OCI-LY1 (cell line): ENCODE data around the gene NPLOC4.

Source experiments
- H2AFZ ChIP-seq: fragments of 200-600 bp; sonication (generic), shearing (Covaris generic); 2 replicates; pipeline ENCODE4 v1.6.0; 2014; ENCODE audit warnings: antibody characterized with exemption, mild to moderate bottlenecking, low read length
- H3F3A ChIP-seq: fragments of 200-600 bp; sonication (generic), shearing (Covaris generic); 2 replicates; pipeline ENCODE4 v1.6.0; 2014; ENCODE audit warnings: mild to moderate bottlenecking, antibody characterized with exemption, low read length, moderate library complexity; ENCODE audit not compliant: insufficient read depth
- H3K27ac ChIP-seq: fragments of 200-600 bp; sonication (generic); 2 replicates; pipeline ENCODE4 v1.5.1; 2014; ENCODE audit warnings: low read length, mixed run types, mild to moderate bottlenecking, low read depth; ENCODE audit not compliant: poor library complexity, severe bottlenecking
- H3K27me3 ChIP-seq: fragments of 200-600 bp; sonication (generic); 2 replicates; pipeline ENCODE4 v1.6.0; 2014; ENCODE audit warnings: antibody characterized with exemption, mild to moderate bottlenecking, low read length, moderate library complexity; ENCODE audit not compliant: insufficient read depth
- H3K36me3 ChIP-seq: fragments of 200-600 bp; sonication (generic); 2 replicates; pipeline ENCODE4 v1.6.1; 2014; ENCODE audit warnings: mild to moderate bottlenecking, antibody characterized with exemption, low read length, moderate library complexity, mixed read lengths; ENCODE audit not compliant: insufficient read depth
- H3K4me1 ChIP-seq: fragments of 200-600 bp; sonication (generic); 2 replicates; pipeline ENCODE4 v1.5.1; 2014; ENCODE audit warnings: mild to moderate bottlenecking, low read length, moderate library complexity; ENCODE audit not compliant: insufficient read depth, severe bottlenecking
- H3K4me2 ChIP-seq: fragments of 200-600 bp; sonication (generic), shearing (Covaris generic); 2 replicates; pipeline ENCODE4 v1.6.1; 2014; ENCODE audit warnings: low read length
- H3K4me3 ChIP-seq: fragments of 200-600 bp; sonication (generic); 2 replicates; pipeline ENCODE4 v1.5.1; 2014; ENCODE audit warnings: low read length, low read depth, mild to moderate bottlenecking, mixed read lengths; ENCODE audit not compliant: poor library complexity, severe bottlenecking
- H3K79me2 ChIP-seq: fragments of 200-600 bp; shearing (Covaris generic); 2 replicates; pipeline ENCODE4 v1.6.1; 2016; ENCODE audit warnings: mixed run types, low read length, mixed read lengths; ENCODE audit not compliant: insufficient read depth
- H3K9ac ChIP-seq: fragments of 200-600 bp; sonication (generic), shearing (Covaris generic); 2 replicates; pipeline ENCODE4 v1.6.1; 2014; ENCODE audit warnings: mild to moderate bottlenecking, low read length, mixed read lengths
- H3K9me2 ChIP-seq: fragments of 200-600 bp; sonication (generic), shearing (Covaris generic); 2 replicates; pipeline ENCODE4 v1.6.1; 2014; ENCODE audit warnings: low read depth, mild to moderate bottlenecking, low read length, mixed read lengths
- H3K9me3 ChIP-seq: fragments of 200-600 bp; shearing (Covaris generic); 2 replicates; pipeline ENCODE4 v1.6.1; 2014; ENCODE audit warnings: low read length, mixed read lengths
- H4K20me1 ChIP-seq: fragments of 200-600 bp; sonication (generic), shearing (Covaris generic); 2 replicates; pipeline ENCODE4 v1.6.0; 2016; ENCODE audit warnings: mild to moderate bottlenecking, low read length; ENCODE audit not compliant: insufficient read depth
- CTCF ChIP-seq: fragments of 200-600 bp; sonication (generic), shearing (Covaris generic); IDR thresholded peaks from 2 replicates; pipeline ENCODE4 v1.5.1; 2017; ENCODE audit warnings: mild to moderate bottlenecking, antibody characterized with exemption, low read length, moderate library complexity, mixed read lengths
- EZH2 ChIP-seq: fragments of 200-600 bp; sonication (generic), shearing (Covaris generic); IDR thresholded peaks from 2 replicates; pipeline ENCODE4 v1.8.0; 2017; ENCODE audit warnings: borderline replicate concordance, mixed run types, mild to moderate bottlenecking, antibody characterized with exemption, low read length, moderate library complexity, mixed read lengths

NPLOC4 gene

GRCh38 chr17:81659038-81659437 lies 22.1 kb upstream of the NPLOC4 start:
- Histone ChIP-seq H3F3A (no peaks in the 10 kb centered on the region), H3K4me3 (no peak overlapping the region), H3K27ac (no peak overlapping the region), H3K4me2 (no peak overlapping the region), H3K4me1 (no peaks in the 10 kb centered on the region), H3K9me2 (no peaks in the 10 kb centered on the region), H3K27me3 (peaks cover 5% of the 10 kb centered on the region), H3K79me2 (no peaks in the 10 kb centered on the region), H3K9me3 (no peaks in the 10 kb centered on the region), H3K9ac (no peak overlapping the region), H3K36me3 (peaks cover 3% of the 10 kb centered on the region; the same call in 1 of the 2 replicates), H2AFZ (no peak overlapping the region), H4K20me1 (no peaks in the 10 kb centered on the region)
- TF ChIP-seq EZH2 (no peak), CTCF (no peak)

GRCh38 chr17:81656835-81657234 lies 19.9 kb upstream of the NPLOC4 start:
- Histone ChIP-seq H3K9me3 (no peaks in the 10 kb centered on the region), H3K36me3 (no peaks in the 10 kb centered on the region)

GRCh38 chr17:81656118-81656743 lies 19.3 kb upstream of the NPLOC4 start, which contains the start of gene PDE6G:
Gene PDE6G, minus strand, starts transcription at chr17:81656542. Its CDS starts 3,237 bp downstream, at chr17:81653305.
- Histone ChIP-seq H3K4me2 (no peak within 1 kb of the TSS), H3K4me3 (no peak within 1 kb of the TSS), H3K9me2 (no peaks in the 10 kb centered on the region), H3K36me3 (no peaks in the 10 kb centered on the region), H3K4me1 (peaks cover 10% of the 10 kb centered on the region), H3K9me3 (no peaks in the 10 kb centered on the region), H3K79me2 (no peaks in the 10 kb centered on the region), H3K27ac (no peak within 1 kb of the TSS), H3F3A (no peaks in the 10 kb centered on the region), H2AFZ (no peak within 1 kb of the TSS), H3K27me3 (peaks cover 14% of the 10 kb centered on the region), H3K9ac (no peak within 1 kb of the TSS), H4K20me1 (no peaks in the 10 kb centered on the region)
- TF ChIP-seq CTCF (no peak), EZH2 (no peak)

More at GRCh38 chr17:81656835-81657234, 19.9 kb upstream of the NPLOC4 start:
- Histone ChIP-seq H3K4me2 (no peak overlapping the region), H3K4me3 (no peak overlapping the region), H3K79me2 (no peaks in the 10 kb centered on the region), H3F3A (no peaks in the 10 kb centered on the region), H2AFZ (no peak overlapping the region), H3K9me2 (no peaks in the 10 kb centered on the region), H3K4me1 (peaks cover 10% of the 10 kb centered on the region), H3K27ac (no peak overlapping the region), H4K20me1 (no peaks in the 10 kb centered on the region), H3K9ac (no peak overlapping the region), H3K27me3 (peaks cover 10% of the 10 kb centered on the region)
- TF ChIP-seq EZH2 (no peak), CTCF (no peak)
